ENCODE results near the gene DNAJC18. TPM values are rescaled to one million over a fixed set of nuclear protein-coding genes. Genes with fewer than 3 reads are reported as not detected.
"Not testable (repeated sequence)": the region's sequence is repeated elsewhere in the genome, so short reads cannot be mapped to it uniquely, and the experiment has no call there.

Gene DNAJC18
- total RNA-seq, 2 donors from 2014 or later: 6.9 to 16.7 TPM

DNA sequence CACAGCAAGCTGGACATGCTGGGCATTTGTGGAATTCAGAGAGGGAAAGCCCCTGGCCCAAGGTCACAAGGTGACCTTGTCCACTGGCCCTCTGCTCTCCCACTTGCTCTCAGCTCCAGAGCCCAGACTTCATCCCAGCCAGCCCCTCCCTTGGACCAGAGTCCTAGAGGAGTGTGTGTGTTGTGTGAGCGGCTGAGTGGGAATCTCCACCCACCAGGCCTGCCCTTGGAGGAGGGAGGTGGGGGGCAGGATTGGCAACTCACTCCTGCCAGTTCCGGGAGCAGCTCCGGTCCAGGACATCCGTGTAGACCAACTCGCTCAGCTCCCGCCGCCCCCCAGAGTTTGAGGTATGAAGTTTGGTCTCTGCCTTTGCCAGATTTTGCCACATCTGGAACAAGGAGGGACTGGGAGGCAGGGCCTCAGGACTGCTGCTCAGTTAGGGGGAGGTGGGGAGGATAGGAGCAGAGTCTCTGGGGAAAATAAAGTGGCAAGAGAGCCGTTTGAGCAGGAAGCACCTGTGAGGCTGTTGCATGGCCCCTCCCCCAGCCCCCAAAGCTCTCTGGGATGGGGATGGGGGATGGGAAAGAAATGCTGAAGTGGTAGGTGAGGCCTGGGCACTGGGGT, 51.0 kb downstream of the DNAJC18 start:
- no peak for DNase-seq (ENCODE audit: low spot score)
- Histone ChIP-seq H3K27me3 (replicated peaks; ENCODE audit: insufficient read depth) (no peaks in the 10 kb centered on the region), H3K36me3 (no peaks in the 10 kb centered on the region), H3K27ac (no peak overlapping the region), H3K4me3 (no peak overlapping the region), H3K9me3 (no peaks in the 10 kb centered on the region), H3K4me1 (ENCODE audit: control insufficient read depth in 1 of 2, low read depth in 2 of 2) (peaks cover 3 to 26% of the 10 kb centered on the region in 2 donors)
- no peak for ATAC-seq (ENCODE audit: insufficient number of reproducible peaks, low FRiP score, low read depth)
- TF ChIP-seq, protein P1, sequence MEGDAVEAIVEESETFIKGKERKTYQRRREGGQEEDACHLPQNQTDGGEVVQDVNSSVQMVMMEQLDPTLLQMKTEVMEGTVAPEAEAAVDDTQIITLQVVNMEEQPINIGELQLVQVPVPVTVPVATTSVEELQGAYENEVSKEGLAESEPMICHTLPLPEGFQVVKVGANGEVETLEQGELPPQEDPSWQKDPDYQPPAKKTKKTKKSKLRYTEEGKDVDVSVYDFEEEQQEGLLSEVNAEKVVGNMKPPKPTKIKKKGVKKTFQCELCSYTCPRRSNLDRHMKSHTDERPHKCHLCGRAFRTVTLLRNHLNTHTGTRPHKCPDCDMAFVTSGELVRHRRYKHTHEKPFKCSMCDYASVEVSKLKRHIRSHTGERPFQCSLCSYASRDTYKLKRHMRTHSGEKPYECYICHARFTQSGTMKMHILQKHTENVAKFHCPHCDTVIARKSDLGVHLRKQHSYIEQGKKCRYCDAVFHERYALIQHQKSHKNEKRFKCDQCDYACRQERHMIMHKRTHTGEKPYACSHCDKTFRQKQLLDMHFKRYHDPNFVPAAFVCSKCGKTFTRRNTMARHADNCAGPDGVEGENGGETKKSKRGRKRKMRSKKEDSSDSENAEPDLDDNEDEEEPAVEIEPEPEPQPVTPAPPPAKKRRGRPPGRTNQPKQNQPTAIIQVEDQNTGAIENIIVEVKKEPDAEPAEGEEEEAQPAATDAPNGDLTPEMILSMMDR (IDR thresholded peaks at IDR 0.05): no peak

DNA sequence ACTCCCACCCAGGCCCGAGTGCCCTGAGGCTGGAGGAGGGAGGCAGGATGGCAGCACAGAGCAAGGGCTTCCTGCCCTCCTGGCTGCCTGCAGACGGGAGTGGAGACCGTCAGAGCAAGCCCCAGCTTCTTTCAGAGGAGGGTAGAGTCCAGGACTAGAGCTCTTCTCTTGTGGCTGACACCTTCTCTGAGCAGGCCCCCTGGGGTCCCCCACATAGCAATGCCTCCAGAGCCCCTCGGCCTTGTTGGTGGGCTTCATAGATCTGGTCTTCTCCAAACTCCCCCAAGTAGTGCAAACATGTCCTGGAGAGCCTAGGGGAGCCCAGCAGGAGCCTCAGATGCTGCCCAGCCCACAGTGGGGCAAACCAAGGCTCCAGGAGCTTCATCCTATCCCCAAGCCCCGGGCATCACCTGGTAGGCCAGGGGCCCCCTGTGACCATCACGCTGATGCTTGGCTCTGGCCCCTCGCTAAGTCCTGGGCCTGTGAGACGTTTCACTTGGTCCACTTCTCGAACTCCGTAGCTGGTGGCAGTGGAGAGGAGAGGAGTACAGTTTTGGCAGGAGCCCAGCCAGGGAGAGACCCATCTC, 51.6 kb downstream of the DNAJC18 start:
- Histone ChIP-seq H3K4me1 (ENCODE audit: control insufficient read depth in 1 of 2, low read depth in 2 of 2) (peaks cover 3 to 20% of the 10 kb centered on the region in 2 donors), H3K36me3 (no peaks in the 10 kb centered on the region), H3K9me3 (no peaks in the 10 kb centered on the region), H3K27ac (no peak overlapping the region), H3K27me3 (replicated peaks; ENCODE audit: insufficient read depth) (no peaks in the 10 kb centered on the region), H3K4me3 (no peak overlapping the region)
- DNase-seq (ENCODE audit: low spot score) (no peak), ATAC-seq (ENCODE audit: insufficient number of reproducible peaks, low FRiP score, low read depth) (no peak)
- TF ChIP-seq, protein P1 (IDR thresholded peaks at IDR 0.05): no peak

DNA sequence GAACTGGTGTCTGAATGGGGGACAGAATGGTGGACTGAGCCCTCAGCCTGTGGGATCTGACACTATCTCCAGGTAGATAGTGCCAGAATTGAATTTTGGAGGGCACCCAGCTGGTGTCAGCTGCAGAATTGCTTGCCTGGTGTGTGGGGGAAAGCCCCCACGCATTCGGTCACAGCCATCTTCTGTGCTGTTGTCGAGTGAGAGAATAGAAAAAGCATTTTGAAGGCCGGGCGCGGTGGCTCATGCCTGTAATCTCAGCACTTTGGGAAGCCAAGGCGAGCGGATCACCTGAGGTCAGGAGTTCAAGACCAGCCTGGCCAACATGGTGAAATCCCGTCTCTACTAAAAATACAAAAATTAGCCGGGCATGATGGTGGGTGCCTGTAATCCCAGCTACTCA, 52.4 kb downstream of the DNAJC18 start:
- not testable (repeated sequence) for H3K36me3 ChIP-seq; H3K9me3 ChIP-seq; H3K27me3 ChIP-seq (replicated peaks; ENCODE audit: insufficient read depth); DNase-seq (ENCODE audit: low spot score); H3K4me3 ChIP-seq; ATAC-seq (ENCODE audit: insufficient number of reproducible peaks, low FRiP score, low read depth); H3K27ac ChIP-seq
- H3K4me1 ChIP-seq (ENCODE audit: control insufficient read depth in 1 of 2, low read depth in 2 of 2): peaks cover 3 to 13% of the 10 kb centered on the region in 2 donors

DNA sequence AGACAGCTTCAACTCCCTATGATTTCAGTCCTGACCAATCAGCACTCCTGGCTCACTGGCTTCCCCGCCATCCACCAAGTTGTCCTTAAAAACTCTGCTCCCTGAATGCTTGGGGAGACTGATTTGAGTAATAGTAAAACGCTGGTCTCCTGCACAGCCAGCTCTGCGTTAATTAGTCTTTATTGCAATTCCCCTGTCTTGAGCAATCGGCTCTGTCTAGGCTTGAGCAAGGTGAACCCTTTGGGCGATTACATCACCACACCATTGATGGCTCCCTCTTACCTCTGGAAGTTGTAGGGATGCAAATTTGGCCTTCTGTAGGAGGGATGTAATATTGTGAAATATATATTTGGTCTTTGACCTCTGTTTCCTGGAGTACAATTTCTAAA, 53.3 kb downstream of the DNAJC18 start:
- Histone ChIP-seq H3K9me3 (no peaks in the 10 kb centered on the region), H3K4me1 (ENCODE audit: control insufficient read depth in 1 of 2, low read depth in 2 of 2) (peaks cover 3 to 13% of the 10 kb centered on the region in 2 donors), H3K27ac (no peak overlapping the region), H3K27me3 (replicated peaks; ENCODE audit: insufficient read depth) (no peaks in the 10 kb centered on the region), H3K4me3 (no peak overlapping the region), H3K36me3 (no peaks in the 10 kb centered on the region)
- ATAC-seq (ENCODE audit: insufficient number of reproducible peaks, low FRiP score, low read depth) (no peak), DNase-seq (ENCODE audit: low spot score) (no peak)
- TF ChIP-seq, protein P1 (IDR thresholded peaks at IDR 0.05): no peak

DNA sequence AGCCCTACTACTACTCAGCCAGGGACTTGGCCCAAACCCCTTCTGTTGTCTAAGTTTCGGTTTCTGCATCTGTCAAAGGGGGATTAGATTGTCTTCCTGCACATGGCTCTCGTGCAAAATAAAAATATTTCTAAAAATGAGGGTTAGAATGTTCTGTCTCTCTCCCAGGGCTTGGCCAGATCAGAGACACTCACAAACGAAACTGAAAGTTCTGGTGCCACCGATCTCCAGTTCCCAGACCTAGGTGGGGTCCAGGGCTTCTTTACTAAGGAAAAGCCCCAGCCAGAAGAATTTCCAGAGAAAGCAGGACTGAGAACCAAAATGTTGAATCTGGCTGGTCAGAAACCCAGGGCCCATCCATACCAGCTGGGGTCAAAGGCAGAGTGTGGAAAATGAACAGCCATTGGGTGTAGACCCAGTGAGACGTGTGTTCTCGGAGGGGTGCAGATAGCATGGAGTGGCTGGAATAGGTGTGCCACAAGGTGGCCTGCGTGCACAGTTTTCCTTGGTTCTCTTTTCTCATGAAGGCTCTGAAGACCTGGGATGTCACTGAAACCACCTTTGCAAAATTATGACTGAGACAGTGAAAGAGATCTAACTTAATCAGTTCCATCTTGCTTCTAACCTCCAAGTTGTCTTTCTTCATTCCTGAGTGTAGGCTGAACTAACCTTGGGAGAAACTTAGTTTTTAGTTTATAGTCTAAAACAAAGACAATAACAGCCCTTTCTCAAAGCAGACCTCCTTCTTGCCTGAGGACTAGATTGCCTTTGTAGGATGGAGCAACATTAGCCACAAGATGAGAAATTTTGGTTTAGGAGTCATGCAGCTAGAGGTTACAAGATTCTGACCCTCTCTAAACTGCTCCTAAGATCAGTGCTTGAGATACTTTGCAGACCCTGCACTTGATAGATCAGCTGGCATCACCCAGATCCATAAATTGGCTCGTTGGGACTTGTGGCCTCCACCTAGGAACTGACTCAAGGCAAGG, 54.0 kb downstream of the DNAJC18 start:
- no peak overlapping the region for H3K27ac ChIP-seq
- peak overlapping the region; percentile 66 for H3K4me3 ChIP-seq
- no peak for ATAC-seq (ENCODE audit: insufficient number of reproducible peaks, low FRiP score, low read depth)
- DNase-seq (ENCODE audit: low spot score): no peak
- no peaks in the 10 kb centered on the region for H3K9me3 ChIP-seq
- no peaks in the 10 kb centered on the region for H3K36me3 ChIP-seq
- TF ChIP-seq, protein P1 (IDR thresholded peaks at IDR 0.05): no peak
- no peaks in the 10 kb centered on the region for H3K27me3 ChIP-seq (replicated peaks; ENCODE audit: insufficient read depth)
- peaks cover 3 to 13% of the 10 kb centered on the region in 2 donors for H3K4me1 ChIP-seq (ENCODE audit: control insufficient read depth in 1 of 2, low read depth in 2 of 2)
